ENCODE data around the gene A4GALT. TPM values are rescaled to one million over a fixed set of nuclear protein-coding genes. Genes with fewer than 3 reads are reported as not detected.
"Not testable (repeated sequence)": the region's sequence is repeated elsewhere in the genome, so short reads cannot be mapped to it uniquely, and the experiment has no call there.

The A4GALT gene
- total RNA-seq, 1 donor from 2014 or later, result 12.7 TPM

- no peak for DNase-seq (ENCODE audit: low read depth)
- Histone ChIP-seq H3K27me3 (ENCODE audit: control insufficient read depth, insufficient read depth, low read length) (no peaks in the 10 kb centered on the region), H3K4me3 (ENCODE audit: low read depth, low read length) (no peak overlapping the region), H3K36me3 (ENCODE audit: control insufficient read depth, insufficient read depth, low read length) (no peaks in the 10 kb centered on the region)
- no peak for TF ChIP-seq CTCF (IDR thresholded peaks at IDR 0.05; ENCODE audit: insufficient read depth, low read length, poor library complexity, severe bottlenecking)
These were observed 34.0 kb upstream of the A4GALT start for GRCh38 chr22:42754658-42755057.

- Histone ChIP-seq H3K4me3 (ENCODE audit: low read depth, low read length) (no peak overlapping the region), H3K36me3 (ENCODE audit: control insufficient read depth, insufficient read depth, low read length) (no peaks in the 10 kb centered on the region), H3K27me3 (ENCODE audit: control insufficient read depth, insufficient read depth, low read length) (no peaks in the 10 kb centered on the region)
- TF ChIP-seq CTCF (IDR thresholded peaks at IDR 0.05; ENCODE audit: insufficient read depth, low read length, poor library complexity, severe bottlenecking), result no peak
- DNase-seq (ENCODE audit: low read depth), result no peak
These were observed 32.2 kb upstream of the A4GALT start for GRCh38 chr22:42752912-42753311.

GRCh38 chr22:42752230-42752746 is 31.6 kb upstream of the A4GALT start:
- TF ChIP-seq CTCF (IDR thresholded peaks at IDR 0.05; ENCODE audit: insufficient read depth, low read length, poor library complexity, severe bottlenecking), result no peak
- no peaks in the 10 kb centered on the region for H3K36me3 ChIP-seq (ENCODE audit: control insufficient read depth, insufficient read depth, low read length)
- no peak overlapping the region for H3K4me3 ChIP-seq (ENCODE audit: low read depth, low read length)
- H3K27me3 ChIP-seq (ENCODE audit: control insufficient read depth, insufficient read depth, low read length), result no peaks in the 10 kb centered on the region
- no peak for DNase-seq (ENCODE audit: low read depth)

- H3K4me3 ChIP-seq (ENCODE audit: low read depth, low read length); H3K36me3 ChIP-seq (ENCODE audit: control insufficient read depth, insufficient read depth, low read length); H3K27me3 ChIP-seq (ENCODE audit: control insufficient read depth, insufficient read depth, low read length); DNase-seq (ENCODE audit: low read depth): not testable (repeated sequence)
These were observed 29.8 kb upstream of the A4GALT start for GRCh38 chr22:42750421-42750820.

GRCh38 chr22:42747701-42748513 is 27.2 kb upstream of the A4GALT start:
- no peak for TF ChIP-seq CTCF (IDR thresholded peaks at IDR 0.05; ENCODE audit: insufficient read depth, low read length, poor library complexity, severe bottlenecking)
- DNase-seq (ENCODE audit: low read depth), result no peak
- H3K27me3 ChIP-seq (ENCODE audit: control insufficient read depth, insufficient read depth, low read length), result no peaks in the 10 kb centered on the region

GRCh38 chr22:42745118-42745517 is 24.4 kb upstream of the A4GALT start:
- Histone ChIP-seq H3K4me3 (ENCODE audit: low read depth, low read length) (no peak overlapping the region), H3K27me3 (ENCODE audit: control insufficient read depth, insufficient read depth, low read length) (no peaks in the 10 kb centered on the region), H3K36me3 (ENCODE audit: control insufficient read depth, insufficient read depth, low read length) (no peaks in the 10 kb centered on the region)
- no peak for TF ChIP-seq CTCF (IDR thresholded peaks at IDR 0.05; ENCODE audit: insufficient read depth, low read length, poor library complexity, severe bottlenecking)
- no peak for DNase-seq (ENCODE audit: low read depth)

More at GRCh38 chr22:42747701-42748513, 27.2 kb upstream of the A4GALT start:
- no peaks in the 10 kb centered on the region for H3K36me3 ChIP-seq (ENCODE audit: control insufficient read depth, insufficient read depth, low read length)
- H3K4me3 ChIP-seq (ENCODE audit: low read depth, low read length), result no peak overlapping the region
